ENCODE data around the gene PNMA6F. TPM values are rescaled to one million over a fixed set of nuclear protein-coding genes. Genes with fewer than 3 reads are reported as not detected.
"Not testable (repeated sequence)": the region's sequence is repeated elsewhere in the genome, so short reads cannot be mapped to it uniquely, and the experiment has no call there.

Gene PNMA6F
- total and polyA plus RNA-seq, 2 of the 8 experiments (the other 6 are each of a cell fraction or from before 2014, with no cell fraction given), result 0.12 to 0.22 TPM

DNA sequence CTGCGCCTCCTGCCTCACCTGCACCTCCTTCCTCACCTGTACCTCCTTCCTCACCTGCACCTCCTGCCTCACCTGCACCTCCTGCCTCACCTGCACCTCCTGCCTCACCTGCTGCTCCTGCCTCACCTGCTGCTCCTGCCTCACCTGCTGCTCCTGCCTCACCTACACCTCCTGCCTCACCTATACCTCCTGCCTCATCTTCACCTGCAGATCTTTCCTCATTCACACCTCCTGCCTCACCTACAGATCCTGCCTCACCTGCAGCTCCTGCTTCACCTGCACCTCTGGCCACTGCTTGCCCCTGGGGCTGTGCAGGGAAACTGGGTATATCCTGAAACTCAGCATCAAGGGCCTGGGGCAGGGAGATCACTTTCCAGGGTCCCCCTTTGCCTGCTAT is 1.5 kb downstream of the PNMA6F start:
- H2AK5ac ChIP-seq (ENCODE audit: low read depth, low read length); H3K79me2 ChIP-seq (ENCODE audit: control insufficient read depth in 1 of 2, insufficient read depth in 2 of 2, low read length in 2 of 2); H2BK120ac ChIP-seq (replicated peaks; ENCODE audit: low read depth, low read length); H2AFZ ChIP-seq (ENCODE audit: low read length); H4K20me1 ChIP-seq (replicated peaks in 1 of 2; ENCODE audit: control insufficient read depth in 1 of 2, insufficient read depth in 2 of 2, low read length in 2 of 2); H3K4me3 ChIP-seq (ENCODE audit: extremely low read depth in 1 of 4, insufficient read depth in 2 of 4, low read depth in 3 of 4, low read length in 4 of 4); H4K8ac ChIP-seq (ENCODE audit: extremely low read depth, insufficient read depth, low read length); H4K91ac ChIP-seq (replicated peaks; ENCODE audit: insufficient read length, low read length); H3K4me2 ChIP-seq (ENCODE audit: insufficient read depth in 1 of 2, low read depth in 2 of 2, low read length in 2 of 2); H3K9ac ChIP-seq (replicated peaks in 1 of 4; ENCODE audit: extremely low read depth in 1 of 4, low read depth in 3 of 4, low read length in 3 of 4); H3K18ac ChIP-seq (ENCODE audit: extremely low read depth, low read length); H3K9me3 ChIP-seq (ENCODE audit: insufficient read depth in 2 of 2, low read depth in 1 of 2, low read length in 1 of 2); DNase-seq (ENCODE audit: low read depth in 1 of 2, low spot score in 2 of 2); H2BK15ac ChIP-seq (ENCODE audit: low read length); H3K23ac ChIP-seq (ENCODE audit: insufficient read length); H3K56ac ChIP-seq (replicated peaks; ENCODE audit: insufficient read length, low read depth, low read length); H3K79me1 ChIP-seq (ENCODE audit: low read depth, low read length); FAIRE-seq; H4K5ac ChIP-seq (ENCODE audit: insufficient read length, low read depth, low read length); H3K14ac ChIP-seq (ENCODE audit: insufficient read length); H2BK12ac ChIP-seq (ENCODE audit: low read depth, low read length); H2BK20ac ChIP-seq (ENCODE audit: low read length); H3K36me3 ChIP-seq (ENCODE audit: control insufficient read depth in 2 of 4, insufficient read depth in 4 of 4, low read length in 3 of 4); POLR2A ChIA-PET (ENCODE audit: partially characterized antibody); H3K23me2 ChIP-seq (ENCODE audit: low read depth, low read length); H2BK5ac ChIP-seq (ENCODE audit: low read depth, low read length); H3K4me1 ChIP-seq (replicated peaks in 1 of 4; ENCODE audit: control insufficient read depth in 3 of 4, insufficient read depth in 4 of 4, low read length in 3 of 4); H3K4ac ChIP-seq (replicated peaks; ENCODE audit: insufficient read length, low read depth, low read length); CTCF ChIA-PET (ENCODE audit: partially characterized antibody); H3K27ac ChIP-seq (ENCODE audit: low read depth, low read length): not testable (repeated sequence)
- peaks cover 0 to 11% (median 9%) of the 10 kb centered on the region in 4 experiments; a peak in 5 of 7 replicates for H3K27me3 ChIP-seq (replicated peaks in 1 of 4; ENCODE audit: control insufficient read depth in 3 of 4, extremely low read depth in 1 of 4, insufficient read depth in 3 of 4, low read length in 3 of 4)
- 83% methylated on average over 1 of the region's 1 CpG; no CpG with 5 or more reads in 1 of the 2 experiments for WGBS, 2 experiments (ENCODE audit: extremely low coverage in 1 of 2, insufficient coverage in 1 of 2, insufficient read length in 1 of 2, insufficient replicate concordance in 2 of 2, low coverage in 1 of 2, low lambda C conversion rate in 2 of 2, missing lambda C conversion rate in 1 of 2)

All from H1 (cell line).